HG02943 (cell line): ENCODE measurements around the gene DGKA.
"Not testable (repeated sequence)": the region's sequence is repeated elsewhere in the genome, so short reads cannot be mapped to it uniquely, and the experiment has no call there.

Experiments
- ATAC-seq: cut with Tn5 transposase; IDR thresholded peaks from one replicate; pipeline ENCODE4 v1.9.1; 2021; ENCODE audit warnings: mild to moderate bottlenecking, low read depth, moderate library complexity; ENCODE audit not compliant: unreplicated experiment

The DGKA gene

DNA sequence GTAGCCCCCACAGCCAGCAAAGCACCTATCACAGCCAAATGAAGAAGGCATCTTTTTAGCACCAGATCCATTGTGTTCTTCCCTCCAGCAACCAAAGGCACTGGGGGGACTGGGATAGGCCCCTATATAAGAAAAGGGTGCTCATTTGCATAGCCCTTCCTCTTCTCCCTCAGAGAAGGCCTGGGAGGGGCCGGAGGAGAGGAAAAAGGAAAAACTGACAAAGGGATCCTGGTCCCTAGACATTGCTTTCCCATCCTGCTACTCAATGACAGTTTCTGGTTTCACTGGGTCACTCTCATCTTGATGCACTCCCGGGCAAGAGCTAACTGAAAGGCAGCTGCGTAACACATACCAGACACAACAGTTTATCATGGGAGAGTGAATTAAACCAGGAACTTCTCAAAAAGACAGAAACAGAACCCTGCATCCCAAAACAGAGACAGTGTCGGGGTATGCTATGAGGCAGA is 35.0 kb downstream of the DGKA start, which contains the start of gene PMEL:
Gene PMEL, minus strand, starts transcription at position 102 of the 467 bp plus-strand sequence. Its CDS starts 31 bp downstream, at position 71.
- peak; percentile 13 for ATAC-seq

DNA sequence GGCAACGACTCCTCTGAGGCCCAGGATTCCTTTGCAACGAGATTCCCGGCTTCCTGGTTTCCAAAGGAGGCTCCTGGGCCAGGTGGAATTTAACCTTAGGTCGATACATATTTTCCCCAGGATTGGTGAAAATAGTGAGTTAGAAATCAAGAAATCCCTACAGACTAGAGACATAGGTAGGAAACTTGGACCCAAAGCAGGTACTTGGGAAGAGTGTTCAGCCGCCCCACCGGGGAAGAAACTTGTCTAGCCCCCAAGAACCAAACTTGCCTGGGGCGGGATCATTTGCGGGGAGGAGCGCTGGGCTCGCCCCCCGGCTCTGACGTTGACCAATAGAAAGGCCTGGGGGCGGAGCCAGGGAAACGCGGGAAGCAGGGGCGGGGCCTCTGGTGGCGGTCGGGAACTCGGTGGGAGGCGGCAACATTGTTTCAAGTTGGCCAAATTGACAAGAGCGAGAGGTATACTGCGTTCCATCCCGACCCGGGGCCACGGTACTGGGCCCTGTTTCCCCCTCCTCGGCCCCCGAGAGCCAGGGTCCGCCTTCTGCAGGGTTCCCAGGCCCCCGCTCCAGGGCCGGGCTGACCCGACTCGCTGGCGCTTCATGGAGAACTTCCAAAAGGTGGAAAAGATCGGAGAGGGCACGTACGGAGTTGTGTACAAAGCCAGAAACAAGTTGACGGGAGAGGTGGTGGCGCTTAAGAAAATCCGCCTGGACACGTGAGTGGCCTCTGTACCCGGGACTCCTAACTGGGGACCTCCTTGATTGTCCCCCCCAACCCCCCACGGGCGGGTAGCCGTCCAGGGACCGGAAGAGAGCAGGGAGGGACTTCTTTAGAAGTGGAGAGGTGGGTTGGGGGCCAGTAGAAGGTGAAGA is 35.7 kb downstream of the DGKA start, which contains the start of gene CDK2:
Gene CDK2, plus strand, starts transcription at position 423 of the 874 bp plus-strand sequence. Its CDS starts 179 bp downstream, at position 602.
- ATAC-seq, result peak; percentile 97

DNA sequence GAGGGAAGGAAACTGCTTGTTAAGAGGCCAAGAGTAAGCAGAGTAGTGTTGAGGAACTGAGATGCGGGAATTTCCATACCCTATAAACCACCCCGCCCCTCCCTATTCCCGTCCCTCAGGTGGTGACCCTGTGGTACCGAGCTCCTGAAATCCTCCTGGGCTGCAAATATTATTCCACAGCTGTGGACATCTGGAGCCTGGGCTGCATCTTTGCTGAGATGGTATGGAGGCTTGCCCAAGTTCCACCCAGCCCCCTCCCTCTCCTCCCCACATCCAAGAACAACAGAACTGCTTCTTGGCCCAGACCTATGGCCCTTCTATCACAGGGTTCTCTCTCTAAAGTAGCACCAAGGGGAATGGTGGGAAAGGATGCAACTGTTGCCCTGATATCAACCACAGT is 38.4 kb downstream of the DGKA start:
- ATAC-seq, result no peak

DNA sequence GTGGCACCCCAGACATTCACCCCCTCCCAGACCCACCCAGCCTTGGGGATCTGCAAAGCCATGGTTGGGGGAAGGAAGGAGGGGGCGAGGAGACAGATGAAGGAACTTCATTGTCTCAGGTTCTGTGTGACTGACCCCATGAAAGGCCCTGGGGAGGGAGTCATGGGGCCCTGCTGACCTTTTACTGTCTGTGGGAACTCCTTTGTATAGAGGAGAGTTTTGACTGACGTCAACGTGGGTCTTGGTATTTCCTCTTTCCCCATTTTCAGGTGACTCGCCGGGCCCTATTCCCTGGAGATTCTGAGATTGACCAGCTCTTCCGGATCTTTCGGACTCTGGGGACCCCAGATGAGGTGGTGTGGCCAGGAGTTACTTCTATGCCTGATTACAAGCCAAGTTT is 39.8 kb downstream of the DGKA start:
- ATAC-seq, result no peak

DNA sequence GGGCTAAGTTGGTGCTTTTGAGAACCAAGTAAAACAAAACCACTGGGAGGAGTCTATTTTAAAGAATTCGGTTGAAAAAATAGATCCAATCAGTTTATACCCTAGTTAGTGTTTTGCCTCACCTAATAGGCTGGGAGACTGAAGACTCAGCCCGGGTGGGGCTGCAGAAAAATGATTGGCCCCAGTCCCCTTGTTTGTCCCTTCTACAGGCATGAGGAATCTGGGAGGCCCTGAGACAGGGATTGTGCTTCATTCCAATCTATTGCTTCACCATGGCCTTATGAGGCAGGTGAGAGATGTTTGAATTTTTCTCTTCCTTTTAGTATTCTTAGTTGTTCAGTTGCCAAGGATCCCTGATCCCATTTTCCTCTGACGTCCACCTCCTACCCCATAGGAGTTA is 41.1 kb downstream of the DGKA start:
- ATAC-seq, result no peak

DNA sequence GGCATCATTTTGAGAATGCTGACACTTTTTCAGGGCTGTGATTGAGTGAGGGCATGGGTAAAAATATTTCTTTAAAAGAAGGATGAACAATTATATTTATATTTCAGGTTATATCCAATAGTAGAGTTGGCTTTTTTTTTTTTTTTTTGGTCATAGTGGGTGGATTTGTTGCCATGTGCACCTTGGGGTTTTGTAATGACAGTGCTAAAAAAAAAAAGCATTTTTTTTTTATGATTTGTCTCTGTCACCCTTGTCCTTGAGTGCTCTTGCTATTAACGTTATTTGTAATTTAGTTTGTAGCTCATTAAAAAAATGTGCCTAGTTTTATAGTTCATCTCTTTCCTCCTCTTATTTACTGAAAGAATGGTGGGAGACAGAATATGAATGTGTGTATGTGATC is 41.5 kb downstream of the DGKA start:
- no peak for ATAC-seq

DNA sequence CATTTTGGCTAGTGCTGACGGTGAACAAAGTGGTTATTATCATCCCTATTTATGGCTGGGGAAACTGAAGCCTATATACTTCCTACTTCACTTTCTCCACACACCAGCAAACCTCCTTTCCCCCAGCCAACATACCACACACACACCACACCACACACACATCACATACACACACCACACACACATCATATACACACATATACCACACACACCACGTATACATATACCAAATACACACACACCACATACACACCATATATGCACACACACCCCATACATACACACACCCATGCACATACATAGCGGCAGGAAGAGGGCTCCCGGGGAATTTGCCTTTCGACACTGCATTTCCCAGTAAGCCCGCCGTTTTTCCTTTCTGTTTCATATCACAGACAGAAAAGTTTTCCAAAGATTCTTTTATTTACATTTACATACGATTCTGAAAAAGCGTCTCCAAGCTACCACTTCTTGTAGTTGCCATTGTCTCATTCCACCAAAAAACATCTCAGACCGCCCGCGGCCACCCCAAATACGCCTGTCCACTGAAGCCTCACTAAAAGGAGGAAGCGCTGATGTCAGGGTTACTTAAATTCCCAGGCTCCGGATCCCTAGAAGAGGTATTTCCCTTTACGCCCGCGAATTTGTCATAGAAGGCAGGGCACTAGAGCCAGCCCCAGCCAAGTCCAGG is 42.1 kb downstream of the DGKA start:
- ATAC-seq, result no peak

DNA sequence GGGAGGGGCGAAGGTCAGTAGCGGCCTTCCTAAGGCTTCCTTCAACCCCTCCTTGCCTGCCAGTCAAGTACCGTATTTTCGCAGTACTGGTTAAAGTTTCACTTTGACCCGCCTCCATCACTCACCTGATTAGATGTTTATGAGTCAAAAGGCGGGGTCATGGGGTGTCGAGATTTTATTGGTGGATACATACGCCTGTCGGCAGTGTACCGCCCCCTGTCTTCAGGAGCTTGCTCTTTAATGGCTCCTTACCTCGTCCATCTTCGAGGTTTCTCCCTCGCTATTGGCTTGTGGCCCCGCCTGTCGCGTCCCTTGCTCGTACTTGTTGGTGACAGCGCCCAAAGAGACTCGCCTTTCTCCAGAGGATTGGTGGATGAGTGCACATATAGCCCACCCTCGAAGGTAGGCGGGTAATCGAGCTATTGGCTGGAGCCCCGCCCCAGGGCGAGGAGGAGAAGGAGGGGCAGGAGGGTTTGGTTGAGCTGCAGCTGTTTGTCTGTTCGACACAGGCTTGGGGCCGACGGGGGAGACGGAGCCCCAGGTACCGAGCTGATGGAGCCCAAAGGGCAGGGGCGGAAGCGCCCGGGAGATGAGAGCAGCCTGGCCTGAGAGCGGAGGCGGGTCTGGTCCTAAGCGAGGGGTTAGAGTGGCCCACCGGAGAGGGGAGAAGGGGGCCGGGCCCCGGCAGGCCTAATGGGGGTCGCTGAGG is 42.8 kb downstream of the DGKA start, which contains the start of gene RAB5B:
Gene RAB5B, plus strand, starts transcription at position 480 of the 709 bp plus-strand sequence. CDS start 12,883 bp downstream, outside the sequence.
- peak; percentile 94 for ATAC-seq

DNA sequence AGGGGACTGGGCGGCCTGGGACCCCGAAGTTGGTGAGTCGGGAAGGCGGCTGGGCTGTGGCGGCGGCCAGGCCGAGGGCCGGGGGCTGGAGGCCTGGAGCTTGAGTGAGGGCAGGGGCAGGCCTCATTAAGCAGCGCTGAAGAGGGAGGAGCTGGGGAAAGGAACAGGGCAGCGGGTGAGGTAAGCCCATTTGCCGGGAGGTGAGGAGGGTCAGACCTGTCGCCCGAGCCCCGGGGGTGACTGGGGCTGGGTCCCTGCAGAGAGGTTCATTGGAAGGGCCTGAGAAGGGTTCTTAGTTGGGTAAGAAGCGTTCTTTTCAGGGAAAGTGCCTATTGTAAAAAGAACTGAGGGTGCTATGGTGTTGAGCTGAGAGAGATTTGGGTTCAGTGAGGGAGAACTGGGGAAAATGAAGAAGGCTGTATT is 43.4 kb downstream of the DGKA start:
- ATAC-seq, result peak; percentile 13

DNA sequence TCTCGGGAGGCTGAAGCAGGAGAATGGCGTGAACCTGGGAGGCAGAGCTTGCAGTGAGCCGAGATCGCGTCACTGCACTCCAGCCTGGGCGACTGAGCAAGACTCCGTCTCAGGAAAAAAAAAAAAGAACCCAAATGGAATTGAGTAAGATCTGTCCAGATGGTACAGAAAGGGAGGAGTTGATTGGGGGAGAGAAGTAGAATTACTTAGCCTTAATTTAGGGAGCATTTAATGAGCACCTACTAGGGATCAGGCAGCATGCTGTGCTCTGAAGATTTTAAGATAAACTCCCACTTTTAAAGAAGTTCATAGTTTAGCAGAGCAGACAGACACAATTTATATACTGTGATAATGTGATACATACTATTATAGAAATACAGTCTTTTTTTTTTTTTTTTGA is 47.4 kb downstream of the DGKA start:
- ATAC-seq, result no peak

DNA sequence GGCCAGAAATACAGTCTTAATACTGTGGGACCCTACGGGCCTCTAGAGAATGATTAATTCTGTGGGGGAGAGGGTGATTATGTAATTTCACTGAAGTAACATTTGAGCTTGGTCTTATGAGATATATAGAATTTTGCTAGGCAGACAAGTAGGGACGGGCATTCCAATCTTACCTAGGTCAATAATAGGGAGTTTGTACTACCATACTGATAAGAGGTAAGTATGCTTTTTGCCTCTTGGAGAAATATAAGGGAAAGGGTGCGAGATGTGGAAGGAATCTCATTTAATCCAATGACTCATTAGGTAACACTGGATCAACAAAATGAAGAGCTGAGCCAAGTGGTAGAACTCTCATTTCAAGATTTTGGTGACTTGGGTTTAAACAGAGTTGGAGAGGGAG is 48.1 kb downstream of the DGKA start:
- no peak for ATAC-seq

DNA sequence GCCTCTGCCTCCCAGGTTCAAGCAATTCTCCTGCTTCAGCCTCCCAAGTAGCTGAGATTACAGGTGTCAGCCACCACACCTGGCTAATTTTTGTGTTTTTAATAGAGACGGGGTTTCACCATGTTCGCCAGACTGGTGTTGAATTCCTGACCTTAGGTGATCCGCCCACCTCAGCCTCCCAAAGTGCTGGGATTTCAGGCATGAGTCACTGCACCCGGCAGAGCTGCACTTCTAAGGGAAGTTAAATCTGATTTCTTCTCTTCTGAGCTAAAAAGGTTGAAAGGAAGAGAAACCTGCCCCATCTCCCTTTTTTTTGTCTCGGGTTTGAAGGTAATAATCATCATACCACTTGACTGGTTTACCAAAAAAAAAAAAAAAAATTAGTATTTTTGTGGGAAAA is 50.9 kb downstream of the DGKA start:
- ATAC-seq, result not testable (repeated sequence)

DNA sequence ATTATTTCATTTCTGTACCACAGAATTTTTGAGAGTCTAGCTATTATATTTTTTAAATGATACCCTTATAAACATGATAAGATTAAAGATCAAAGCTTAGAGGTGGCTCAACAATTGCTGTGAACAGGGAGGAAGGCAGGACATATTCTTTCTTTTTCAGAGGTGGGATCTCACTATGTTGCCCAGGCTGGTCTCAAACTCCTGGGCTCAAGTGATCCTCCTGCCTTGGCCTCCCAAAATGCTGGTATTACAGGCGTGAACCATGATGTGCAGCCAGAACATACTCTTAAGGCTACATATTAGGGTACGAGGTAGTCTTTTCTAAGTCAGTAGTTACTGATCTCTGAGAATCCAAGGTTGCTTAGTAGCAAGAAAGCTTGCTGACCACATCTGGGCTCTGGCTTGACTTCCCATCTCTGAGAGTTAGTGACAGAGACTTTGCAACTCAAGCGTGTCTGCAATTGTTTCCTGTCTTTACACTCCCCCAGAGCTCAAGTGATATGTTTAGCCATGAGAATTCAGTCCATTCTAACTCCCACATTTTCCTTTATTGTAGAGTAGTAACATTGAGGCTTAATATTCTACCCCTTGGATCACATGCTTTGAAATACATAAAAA is 51.5 kb downstream of the DGKA start:
- no peak for ATAC-seq

DNA sequence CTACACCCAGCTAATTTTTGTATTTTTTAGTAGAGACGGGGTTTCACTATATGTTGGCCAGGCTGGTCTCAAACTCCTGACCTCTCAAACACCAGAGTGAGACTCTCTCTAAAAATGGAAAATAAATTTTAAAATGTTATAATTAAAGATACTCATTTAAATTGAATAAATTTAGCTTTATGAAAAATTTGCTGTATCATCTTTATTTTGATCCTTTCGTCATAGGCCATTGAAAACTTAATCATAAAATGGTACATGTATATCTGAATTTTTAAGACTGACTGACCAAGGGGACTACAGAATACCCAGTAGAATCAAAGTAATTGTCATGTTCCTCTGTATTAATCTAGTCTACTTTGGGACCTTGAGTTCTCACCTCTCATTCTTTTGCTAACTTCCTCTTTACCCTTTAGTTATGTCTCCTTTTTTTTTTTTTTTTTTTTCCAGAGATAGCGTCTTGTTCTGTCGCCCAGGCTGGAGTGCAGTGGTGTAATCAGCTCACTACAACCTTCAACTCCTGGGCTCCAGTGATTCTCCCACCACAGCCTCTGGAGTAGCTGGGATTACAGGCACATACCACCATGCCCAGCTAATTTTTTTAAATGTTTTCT is 52.4 kb downstream of the DGKA start:
- no peak for ATAC-seq

DNA sequence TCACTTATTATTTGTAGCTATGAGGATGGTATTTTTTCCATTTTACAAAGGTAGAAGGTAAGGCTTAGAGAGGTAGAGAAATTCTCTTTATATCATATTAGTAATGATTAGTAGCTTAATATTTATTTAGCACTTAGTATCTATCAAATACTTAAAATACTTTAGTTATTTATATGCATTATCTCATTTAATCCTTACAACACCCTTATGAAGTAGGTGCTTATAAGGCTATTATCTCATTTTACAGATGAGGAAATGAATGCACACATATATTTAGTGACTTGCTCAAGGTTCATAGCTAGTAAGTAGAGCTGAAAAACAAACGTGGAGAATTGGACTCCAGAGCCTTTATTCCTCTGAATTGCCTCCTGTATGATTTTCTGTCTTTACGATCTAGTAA is 53.9 kb downstream of the DGKA start:
- ATAC-seq, result no peak

DNA sequence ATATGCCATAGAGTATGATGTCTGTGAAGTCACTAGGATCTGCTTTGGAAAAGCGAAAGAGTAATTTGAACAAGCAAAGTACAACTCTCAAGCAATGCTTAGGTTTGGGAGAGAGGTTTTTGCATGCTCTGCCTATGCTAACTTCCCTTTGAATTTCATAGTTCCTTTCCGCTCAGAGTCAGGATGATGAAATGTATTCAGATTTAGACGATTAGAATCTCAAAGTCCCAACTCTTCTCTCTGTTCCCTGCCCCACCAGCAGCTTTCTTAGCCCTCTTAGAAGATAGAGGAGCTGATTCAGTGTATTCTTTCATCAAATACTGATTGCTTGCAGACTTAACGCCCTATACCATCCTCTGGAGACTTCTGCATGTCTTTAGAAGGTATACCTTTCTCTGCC is 54.4 kb downstream of the DGKA start:
- ATAC-seq, result no peak

DNA sequence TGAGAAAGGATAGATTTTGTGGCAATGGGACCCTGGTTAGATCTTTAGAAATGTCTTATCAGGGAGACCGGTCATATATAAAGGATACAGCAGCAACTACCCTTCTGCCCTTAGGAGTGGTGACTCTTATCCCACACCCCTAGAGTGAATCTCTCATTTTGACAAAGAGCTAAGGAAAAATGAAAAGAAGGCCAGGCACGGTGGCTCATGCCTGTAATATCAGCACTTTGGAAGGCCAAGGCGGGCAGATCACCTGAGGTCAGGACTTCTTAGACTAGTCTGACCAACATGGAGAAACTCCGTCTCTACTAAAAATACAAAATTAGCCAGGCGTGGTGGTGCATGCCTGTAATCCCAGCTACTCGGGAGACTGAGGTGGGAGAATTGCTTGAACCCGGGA is 55.0 kb downstream of the DGKA start:
- not testable (repeated sequence) for ATAC-seq

DNA sequence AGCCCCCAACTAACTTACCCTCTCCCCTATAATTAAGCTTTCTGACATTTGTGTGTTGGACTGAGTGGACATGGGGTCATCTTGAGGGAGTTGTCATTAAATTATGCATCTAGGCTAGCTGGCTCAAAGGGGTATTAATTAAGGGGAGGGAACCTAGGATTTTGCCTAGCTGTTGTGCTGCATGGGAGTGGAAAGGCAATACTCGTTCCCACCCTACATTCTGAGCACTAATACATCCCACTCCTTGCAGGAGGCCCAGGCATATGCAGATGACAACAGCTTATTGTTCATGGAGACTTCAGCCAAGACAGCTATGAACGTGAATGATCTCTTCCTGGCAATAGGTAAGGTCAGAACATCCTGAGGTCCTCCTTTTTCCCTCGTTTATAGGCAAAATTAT is 60.1 kb downstream of the DGKA start:
- ATAC-seq, result no peak

DNA sequence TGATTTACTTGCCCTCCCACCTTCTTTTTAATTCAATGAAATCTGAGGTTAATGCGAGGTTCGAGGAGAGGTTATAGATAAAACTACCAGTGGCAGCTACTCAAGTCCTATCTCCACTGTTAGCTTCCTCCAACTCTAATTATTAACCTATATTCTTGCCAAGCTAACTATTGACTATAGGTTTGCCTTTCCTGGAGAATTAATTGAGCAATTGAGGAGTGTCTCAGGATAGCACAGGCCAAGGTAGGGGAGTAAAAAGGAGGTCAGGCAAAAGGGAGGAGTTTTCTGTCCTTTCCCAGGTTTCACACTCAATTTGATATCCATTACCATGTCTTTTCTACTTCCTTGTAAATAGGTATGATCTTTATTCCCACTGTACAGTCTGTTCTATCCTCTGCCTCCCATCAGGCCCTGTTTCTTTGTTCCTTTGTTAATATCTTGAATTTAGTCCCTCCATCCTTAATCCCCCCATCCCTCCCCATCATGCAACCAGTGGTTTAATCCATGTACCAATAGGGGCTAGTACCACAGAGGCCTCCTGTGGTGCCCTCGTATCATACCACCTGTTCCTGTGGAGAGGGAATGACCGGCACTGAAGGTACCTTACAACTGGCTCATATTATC is 62.4 kb downstream of the DGKA start:
- no peak for ATAC-seq
